ENCODE results near the gene NOTUM.
"Not testable (repeated sequence)": the region's sequence is repeated elsewhere in the genome, so short reads cannot be mapped to it uniquely, and the experiment has no call there.

The NOTUM gene

DNA sequence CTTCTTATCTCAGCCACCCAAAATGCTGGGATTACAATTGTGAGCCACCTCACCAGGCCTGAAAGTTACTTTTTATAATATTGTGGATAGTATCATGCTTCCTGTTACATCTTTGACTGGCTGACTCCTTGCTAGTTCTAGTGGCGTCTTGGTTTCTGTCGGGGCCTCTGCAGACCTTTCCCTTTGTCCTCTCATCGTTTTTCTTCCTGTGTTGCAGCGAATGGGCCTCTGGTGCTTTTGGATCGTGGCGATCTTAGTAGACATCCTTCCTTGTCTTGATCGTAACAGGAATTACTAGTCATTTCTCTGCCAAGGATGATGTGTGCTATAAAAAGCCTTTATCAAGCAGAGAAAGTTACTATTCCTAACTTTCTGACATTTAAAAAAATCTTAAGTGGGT, 37.2 kb upstream of the NOTUM start:
- no peak for DNase-seq (ENCODE audit: low read depth, low spot score)

DNA sequence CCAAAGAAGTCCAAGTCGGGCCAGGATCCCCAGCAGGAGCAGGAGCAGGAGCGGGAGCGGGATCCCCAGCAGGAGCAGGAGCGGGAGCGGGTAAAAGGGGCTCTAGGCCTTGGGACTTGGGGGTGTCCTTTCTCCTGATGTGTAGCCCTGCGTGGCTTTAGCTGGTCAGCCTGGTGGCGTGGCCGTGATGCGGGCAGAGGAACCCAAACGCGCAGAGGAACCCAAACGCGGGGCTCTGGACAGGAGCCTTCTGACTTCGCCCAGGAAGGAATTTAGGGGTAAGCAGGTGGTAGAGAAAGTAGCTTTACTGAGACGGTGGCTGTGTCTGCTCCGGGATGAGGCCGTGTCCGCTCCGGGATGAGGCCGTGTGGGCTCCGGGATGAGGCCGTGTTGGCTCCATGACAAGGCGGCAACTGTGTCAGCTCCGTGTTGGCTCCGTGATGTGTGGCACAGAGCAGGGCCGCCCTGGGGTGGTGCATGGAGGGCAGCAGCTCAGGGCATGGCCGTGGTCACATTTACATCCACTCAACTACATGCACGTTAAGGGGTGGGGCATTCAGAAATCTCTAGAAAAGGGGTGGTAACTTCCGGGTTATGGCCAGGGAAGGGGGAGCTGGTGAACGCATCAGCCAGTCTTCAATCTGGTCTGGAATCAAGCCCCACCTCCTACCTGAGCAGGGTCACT, 35.9 kb upstream of the NOTUM start:
- DNase-seq (ENCODE audit: low read depth, low spot score), result no peak
- no peak overlapping the region for H3K4me3 ChIP-seq (ENCODE audit: low read length)

More for the DNA sequence above, 37.2 kb upstream of the NOTUM start:
- no peak overlapping the region for H3K4me3 ChIP-seq (ENCODE audit: low read length)

DNA sequence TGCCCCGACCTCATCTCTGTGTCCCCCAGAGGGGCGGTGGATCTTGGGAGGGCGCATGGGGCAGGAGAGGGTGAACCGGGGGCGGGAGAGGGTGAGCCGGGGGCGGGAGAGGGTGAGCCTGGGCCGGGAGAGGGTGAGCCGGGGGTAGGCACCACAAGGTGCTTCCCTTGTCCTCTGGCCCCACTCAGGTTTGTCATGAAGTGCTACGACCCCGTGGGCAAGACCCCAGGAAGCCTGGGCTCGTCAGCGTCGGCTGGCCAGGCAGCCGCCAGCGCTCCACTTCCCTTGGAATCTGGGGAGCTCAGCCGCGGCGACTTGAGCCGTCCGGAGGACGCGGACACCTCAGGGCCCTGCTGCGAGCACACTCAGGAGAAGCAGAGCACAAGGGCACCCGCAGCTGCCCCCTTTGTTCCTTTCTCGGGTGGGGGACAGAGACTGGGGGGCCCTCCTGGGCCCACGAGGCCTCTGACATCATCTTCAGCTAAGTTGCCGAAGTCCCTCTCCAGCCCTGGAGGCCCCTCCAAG, 35.3 kb upstream of the NOTUM start:
- H3K4me3 ChIP-seq (ENCODE audit: low read length), result no peak overlapping the region
- no peak for DNase-seq (ENCODE audit: low read depth, low spot score)

DNA sequence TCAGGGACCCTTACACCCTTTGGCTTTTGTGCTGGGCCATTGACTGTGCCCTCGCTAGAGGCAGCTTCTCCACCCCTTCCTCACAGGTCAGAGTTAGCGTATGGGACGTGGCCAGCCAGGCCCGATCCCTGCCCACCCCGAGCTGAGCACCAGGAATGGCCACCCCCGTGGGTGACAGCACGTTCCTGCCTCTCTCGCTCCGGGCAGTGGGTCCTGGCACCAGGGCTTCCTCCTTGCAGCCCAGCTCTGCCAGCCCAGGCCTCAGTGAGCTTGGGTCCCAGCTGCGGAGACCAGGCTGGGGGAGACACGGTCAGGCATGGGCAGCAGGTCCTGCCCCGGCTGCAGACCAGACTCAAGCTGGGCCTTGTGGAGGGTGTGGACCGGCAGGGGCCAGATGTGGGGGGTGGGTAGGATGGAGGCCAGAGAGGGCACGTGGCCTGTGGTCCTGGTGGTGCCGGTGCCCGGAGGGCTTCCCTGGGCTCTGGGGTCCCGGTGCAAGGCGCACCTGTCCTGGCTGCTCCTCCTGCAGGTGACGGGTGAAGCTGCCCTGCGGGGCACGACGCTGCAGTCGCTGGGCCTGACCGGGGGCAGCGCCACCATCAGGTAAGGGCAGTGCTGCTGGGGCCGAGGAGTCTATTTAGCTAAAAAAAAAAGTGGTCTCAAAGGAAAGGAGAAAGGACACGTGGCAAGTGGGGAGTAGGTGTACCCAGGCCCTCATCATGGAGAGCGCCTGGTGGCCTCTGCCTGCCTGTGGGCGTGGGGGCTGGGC, 34.7 kb upstream of the NOTUM start:
- no peak for DNase-seq (ENCODE audit: low read depth, low spot score)
- H3K4me3 ChIP-seq (ENCODE audit: low read length), result no peak overlapping the region

DNA sequence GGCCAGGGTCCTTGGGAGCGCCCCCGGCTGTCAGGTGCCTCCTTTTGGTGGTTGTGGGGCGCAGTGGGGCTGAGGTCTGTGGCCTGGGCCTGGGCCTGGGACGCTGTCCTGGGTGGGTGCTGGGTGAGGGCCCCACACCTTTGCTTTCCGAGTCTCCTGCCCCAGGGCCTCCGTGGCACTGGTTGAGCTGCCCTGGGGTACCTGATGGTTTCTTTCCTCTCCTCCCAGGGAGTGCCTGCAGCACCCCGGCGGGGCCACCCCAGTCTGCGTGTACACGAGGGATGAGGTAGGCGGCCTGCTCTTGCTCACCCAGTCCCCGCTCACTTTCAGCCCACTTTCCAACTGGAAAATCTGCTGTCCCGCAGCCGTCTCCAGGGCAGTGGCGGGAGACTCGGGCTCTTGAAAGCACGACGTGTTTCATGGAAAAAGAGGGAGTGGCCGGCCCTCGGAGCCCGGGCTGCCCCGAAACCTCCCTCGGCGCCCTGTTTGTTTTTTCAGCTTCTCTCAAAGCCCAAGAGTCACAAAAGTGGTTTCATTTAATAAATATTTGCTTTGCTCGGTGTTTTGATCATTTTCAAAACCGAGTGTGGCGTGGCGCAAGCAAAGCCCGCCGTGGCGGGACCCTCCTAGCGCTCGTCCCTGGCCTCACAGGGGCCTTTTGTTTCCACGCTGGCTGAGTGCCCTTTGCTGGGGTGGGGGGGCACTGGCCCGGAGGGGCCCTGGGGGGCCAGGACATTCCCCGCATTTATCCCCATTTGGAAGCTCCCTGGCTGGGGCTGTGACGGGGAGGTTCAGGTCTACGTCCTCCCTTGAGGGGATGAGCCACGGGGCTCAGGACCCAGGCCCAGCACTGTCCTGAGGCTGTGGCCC, 33.8 kb upstream of the NOTUM start:
- H3K4me3 ChIP-seq (ENCODE audit: low read length), result no peak overlapping the region
- DNase-seq (ENCODE audit: low read depth, low spot score), result no peak

DNA sequence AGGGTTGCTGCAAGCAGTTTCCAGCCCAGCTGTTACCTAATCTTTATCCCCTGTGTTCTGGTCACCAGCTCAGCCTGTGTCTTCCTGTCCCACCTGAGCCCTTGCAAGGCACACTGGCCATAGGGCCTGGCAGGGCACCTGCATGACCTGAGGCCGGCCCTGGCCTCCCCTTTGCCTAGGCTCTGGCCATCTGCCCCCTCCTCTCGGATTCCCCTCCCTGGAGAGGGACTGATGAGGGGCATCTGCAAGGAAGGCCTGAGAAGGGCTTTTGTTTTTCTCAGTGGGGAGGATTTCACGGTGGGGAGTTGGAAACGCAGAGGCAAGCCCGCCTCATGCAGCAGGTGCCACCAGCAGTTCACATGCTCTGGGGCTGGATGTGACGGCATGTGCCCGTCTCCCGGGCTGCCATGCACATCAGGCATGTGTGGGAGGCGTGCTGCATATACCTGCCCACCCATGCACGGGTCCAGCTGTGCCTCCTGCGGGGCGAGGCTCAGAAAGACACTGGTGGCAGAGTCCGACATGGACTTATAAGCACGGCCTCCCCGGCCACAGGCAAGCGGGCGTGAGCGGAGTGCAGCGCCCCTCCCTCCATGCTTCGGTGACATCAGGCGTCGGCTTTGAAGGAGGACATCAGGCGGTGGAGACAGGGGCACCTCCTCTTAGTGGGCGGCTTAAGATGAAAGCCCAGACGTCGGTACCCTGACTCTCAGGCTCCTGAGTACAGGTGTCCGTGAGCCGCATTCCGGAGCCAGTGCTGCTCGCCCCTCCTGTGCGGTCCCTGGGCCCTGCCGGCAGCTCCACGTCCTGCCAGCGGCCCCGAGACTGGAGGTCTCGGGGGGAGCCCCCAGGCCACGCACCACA, 33.0 kb upstream of the NOTUM start:
- no peak for DNase-seq (ENCODE audit: low read depth, low spot score)

DNA sequence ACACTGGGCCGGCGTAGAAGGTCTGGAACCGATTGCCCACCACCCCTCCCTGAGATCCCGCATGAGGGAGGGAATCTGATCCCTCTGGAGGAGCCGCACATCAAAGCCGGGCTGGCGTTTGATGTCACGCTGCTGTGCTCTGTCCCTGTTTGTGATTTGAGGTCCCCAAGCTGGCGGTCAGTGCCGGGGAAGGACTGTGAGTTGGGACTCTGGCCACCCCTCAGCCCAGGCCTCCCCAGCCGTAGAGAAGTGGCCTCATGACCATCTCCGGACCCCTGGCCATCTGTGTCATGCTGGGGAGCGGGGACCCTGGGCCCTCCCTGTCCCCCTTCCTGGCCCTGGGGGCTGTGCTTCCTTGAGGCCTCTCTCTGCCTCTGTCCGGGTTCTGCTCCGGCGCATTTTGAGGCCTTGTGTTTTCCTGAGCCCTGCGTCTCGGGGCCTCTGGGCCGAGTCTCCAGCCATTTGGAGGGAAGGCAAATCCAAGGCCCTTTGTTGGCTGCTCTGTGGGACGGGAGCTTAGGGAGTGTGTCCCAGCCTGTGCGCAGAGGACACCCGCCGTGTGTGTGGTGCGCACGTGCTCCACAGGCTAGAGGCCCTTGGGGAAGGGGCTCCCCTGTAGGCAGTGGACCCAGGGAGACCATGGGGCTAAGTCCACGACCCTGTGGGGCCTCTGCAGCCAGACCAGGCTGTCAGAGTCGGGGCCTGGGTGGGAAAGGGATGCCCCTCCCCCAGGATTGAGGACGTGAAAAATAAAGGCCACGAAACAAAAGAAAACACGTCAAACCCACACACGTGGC, 31.5 kb upstream of the NOTUM start:
- H3K4me3 ChIP-seq (ENCODE audit: low read length), result no peak overlapping the region
- no peak for DNase-seq (ENCODE audit: low read depth, low spot score)

More for the DNA sequence above, 33.0 kb upstream of the NOTUM start:
- no peak overlapping the region for H3K4me3 ChIP-seq (ENCODE audit: low read length)

DNA sequence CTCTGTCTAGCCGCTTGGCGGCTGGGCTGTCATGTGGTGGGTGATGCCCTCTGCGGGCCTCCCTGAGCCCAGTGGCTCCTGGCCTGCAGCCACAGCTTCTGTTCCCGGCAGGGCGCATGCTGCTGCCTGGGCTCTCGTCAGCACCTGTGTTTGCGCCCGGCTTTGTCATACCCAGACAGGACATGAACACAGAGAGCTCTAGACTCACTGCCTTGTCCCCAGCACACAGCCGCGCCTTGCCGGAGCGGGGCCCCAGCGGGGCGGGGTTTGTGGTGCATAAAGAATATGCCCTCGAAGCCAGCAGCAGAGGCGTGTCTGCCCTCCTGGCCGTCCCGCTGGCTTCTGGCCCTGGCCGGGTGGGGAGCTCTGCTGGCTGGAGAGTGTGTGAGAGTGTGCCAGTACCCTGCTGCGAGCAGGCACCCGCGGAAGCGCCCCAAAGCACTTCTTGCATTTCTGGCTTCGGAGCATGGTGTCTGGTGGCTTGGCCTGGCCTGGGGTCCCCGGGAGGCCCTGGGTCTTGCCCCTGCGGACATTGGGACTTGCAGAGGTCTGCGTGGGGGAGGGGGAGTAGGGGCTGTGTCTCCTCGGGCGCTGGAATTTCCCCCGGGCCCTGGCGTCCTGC, 30.8 kb upstream of the NOTUM start:
- no peak for DNase-seq (ENCODE audit: low read depth, low spot score)
- no peak overlapping the region for H3K4me3 ChIP-seq (ENCODE audit: low read length)

DNA sequence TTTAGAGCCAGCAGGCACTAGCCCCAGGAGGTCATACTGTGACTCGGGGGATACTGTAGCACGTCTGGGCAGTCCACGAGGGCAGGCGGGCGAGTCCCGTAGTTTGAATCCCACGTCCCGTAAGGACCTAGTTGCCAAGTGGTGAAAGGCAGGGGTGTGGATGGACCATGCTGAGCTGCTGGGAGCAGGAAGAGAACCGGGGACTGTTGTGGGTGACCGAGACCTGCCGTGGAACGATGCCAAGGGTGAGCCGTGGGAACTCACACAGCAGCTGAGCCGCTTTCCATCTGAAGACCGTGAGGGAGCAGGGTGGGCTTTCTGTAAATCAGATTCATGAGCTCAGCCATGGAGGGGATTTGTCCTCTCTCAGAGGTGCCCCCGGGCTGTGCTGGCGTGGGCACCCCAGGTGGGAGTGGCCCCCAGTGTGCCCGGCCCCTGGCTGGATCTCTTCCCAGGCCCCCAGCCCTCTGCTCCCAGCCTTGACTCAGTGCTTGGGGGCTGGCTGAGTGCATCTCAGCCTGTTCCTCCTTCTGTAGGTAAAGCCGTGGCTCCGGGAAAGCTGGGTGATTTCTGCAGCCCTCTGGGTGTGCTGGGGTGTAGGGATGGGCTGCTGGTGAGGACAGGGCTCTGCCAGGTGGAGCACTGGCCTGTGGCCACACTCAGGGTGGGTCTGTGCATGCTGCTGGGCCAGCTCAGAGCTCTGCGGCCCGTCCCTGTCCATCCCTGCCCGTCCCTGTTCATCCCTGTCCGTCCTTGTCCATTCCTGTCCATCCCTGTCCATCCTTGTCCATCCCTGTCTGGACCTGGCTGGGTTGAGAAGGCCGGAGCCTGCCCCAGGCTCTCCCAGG, 30.1 kb upstream of the NOTUM start:
- DNase-seq (ENCODE audit: low read depth, low spot score), result no peak
- H3K4me3 ChIP-seq (ENCODE audit: low read length), result no peak overlapping the region

DNA sequence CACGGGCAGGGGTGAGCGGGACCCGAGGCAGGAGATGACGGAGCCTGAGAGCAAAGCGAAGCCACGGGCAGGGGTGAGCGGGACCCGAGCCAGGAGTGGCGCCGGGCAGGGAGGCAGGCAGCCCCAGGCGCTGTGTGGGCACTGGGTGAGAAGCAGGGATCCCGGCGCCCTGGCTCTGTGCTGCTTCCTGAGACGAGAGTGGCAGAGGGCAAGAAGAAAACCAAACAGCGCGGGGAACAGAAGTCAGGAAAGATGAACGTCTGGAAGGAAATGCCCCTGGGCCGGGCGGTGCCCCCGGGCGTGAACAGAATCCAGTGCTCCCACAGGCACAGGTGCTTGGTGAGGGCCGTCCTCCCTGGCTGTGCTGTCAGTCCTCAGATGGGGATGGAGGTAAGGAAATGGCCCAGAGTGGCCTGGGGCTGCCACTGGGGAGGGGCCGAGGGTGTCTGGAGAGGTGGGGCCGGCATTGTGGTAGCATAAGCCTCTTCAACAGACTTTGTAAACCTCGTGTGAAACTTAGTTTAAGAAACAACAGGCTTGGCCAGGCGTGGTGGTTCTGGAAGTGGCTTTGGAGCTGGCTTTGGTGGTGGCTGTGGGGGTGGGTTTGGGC, 26.3 kb upstream of the NOTUM start:
- H3K4me3 ChIP-seq (ENCODE audit: low read length), result no peak overlapping the region
- no peak for DNase-seq (ENCODE audit: low read depth, low spot score)

DNA sequence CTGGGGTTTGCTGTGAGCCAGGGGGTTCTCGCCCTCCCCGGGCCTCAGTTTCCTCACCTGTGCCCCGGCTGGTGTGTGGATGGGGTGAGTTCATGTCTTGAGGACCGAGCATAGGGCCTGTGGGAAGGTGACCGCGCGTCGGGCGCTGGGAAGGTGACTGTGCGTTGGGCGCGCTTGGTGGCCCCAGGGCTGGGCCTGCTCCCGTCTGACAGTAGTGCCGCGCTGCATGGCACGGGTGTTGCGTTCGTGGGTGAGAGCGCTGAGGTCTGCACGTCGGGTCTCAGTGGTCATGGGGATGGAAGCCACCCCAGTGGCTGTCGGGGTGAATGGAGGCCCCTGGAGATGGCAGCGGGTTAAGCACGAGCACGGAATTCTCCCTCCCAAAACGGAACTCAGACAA, 25.6 kb upstream of the NOTUM start:
- no peak overlapping the region for H3K4me3 ChIP-seq (ENCODE audit: low read length)
- no peak for DNase-seq (ENCODE audit: low read depth, low spot score)

DNA sequence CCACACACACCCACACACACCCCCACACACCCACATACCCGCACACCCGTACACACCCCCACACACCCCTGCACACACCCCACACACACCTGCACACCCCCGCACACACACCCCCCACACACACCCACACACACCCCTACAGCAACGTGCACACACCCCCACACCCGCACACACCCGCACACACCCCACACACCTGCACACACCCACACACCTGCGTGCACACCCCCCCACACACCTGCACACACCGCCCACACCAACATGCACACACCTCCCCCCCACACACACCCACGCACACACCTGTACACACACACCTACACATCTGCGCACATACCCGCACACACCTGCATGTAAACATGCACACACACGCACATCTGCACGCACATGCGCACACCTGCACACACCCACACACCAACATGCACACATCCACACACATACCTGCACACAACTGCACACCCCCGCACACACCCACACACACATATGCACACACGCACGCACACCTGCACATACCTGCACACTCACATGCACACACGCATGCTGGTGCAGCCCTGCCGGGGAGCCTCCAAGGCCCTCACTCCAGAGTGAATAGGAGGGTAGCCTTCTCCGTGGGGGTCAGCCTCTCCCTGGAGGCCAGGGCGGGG, 23.9 kb upstream of the NOTUM start:
- H3K4me3 ChIP-seq (ENCODE audit: low read length), result no peak overlapping the region
- DNase-seq (ENCODE audit: low read depth, low spot score), result no peak

DNA sequence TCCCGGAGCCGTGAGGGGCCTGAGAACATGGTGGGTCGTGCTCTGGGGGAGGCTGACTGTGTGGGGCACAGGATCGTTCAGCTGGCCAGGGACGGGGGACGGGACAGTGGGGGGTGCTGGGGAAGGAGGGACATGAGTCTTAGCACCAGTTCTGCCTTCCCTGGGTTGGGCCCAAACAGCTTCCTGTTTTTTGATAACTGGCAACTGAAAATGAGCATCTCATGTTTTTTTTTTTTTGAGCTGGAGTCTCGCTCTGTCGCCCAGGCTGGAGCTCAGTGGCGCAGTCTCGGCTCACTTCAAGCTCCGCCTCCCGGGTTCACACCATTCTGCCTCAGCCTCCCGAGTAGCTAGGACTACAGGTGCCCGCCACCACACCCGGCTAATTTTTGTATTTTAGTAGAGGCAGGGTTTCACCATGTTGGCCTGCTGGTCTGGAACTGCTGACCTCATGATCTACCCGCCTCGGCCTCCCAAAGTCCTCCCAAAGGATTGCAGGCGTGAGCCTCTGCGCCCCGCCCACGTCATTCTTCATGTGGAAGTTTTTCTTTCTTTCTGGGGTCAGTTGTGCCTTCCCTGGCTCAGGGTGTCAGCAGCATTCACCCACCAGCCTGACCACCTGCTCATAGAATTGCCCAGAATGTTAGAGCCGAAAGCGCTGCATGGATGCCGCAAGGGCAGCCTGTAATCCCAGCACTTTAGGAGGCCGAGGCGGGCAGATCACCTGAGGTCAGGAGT, 22.8 kb upstream of the NOTUM start:
- H3K4me3 ChIP-seq (ENCODE audit: low read length), result no peak overlapping the region
- no peak for DNase-seq (ENCODE audit: low read depth, low spot score)

DNA sequence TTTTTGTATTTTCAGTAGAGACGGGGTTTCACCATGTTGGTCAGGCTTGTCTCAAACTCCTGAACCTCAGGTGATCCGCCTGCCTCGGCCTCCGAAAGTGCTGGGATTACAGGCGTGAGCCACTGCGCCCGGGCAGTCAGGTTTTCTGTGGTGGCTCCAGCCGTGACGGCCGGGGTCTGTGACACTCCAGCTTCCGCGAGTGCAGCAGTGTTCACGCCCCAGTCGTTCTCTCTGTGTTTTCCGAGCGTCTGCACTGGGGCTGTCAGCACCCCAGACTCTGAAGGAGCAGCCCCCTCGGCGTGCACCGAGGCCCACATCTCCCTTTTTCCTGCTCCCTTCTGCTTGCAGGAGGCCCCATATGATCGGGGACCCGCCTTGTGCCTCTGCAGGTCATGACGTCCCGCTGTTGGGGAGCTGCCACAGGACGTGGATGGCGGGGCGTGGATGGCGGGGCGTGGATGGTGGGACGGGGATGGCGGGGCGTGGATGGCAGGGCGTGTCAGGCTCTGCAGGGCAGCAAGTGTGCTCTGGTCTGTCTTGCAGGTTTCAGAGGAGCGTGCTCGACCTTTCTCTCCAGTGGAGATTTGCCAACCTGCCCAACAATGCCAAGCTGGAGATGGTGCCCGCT, 22.1 kb upstream of the NOTUM start:
- DNase-seq (ENCODE audit: low read depth, low spot score), result no peak
- H3K4me3 ChIP-seq (ENCODE audit: low read length), result no peak overlapping the region

DNA sequence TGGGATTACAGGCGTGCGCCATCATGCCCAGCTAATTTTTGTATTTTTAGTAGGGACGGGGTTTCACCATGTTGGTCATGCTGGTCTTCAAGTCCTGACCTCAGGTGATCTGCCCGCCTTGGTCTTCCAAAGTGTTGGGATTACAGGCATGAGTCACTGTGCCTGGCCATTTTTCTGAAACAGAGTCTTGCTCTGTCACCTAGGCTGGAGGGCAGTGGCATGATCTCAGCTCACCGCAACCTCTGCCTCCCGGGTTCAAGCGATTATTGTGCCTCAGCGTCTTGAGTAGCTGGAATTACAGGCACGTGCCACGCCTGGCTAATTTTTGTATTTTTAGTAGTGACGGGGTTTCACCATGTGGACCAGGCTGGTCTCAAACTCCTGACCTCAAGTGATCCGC, 20.5 kb upstream of the NOTUM start:
- DNase-seq (ENCODE audit: low read depth, low spot score), result not testable (repeated sequence)

More for the DNA sequence above, 20.5 kb upstream of the NOTUM start:
- H3K4me3 ChIP-seq (ENCODE audit: low read length), result not testable (repeated sequence)

All from Jurkat, Clone E6-1 (cell line).